ENCODE measurements around the gene MAST2.
A peak's percentile ranks its signal among the peaks of the same experiment; 100 is the strongest.
"Not testable (repeated sequence)": the region's sequence is repeated elsewhere in the genome, so short reads cannot be mapped to it uniquely, and the experiment has no call there.

DNA sequence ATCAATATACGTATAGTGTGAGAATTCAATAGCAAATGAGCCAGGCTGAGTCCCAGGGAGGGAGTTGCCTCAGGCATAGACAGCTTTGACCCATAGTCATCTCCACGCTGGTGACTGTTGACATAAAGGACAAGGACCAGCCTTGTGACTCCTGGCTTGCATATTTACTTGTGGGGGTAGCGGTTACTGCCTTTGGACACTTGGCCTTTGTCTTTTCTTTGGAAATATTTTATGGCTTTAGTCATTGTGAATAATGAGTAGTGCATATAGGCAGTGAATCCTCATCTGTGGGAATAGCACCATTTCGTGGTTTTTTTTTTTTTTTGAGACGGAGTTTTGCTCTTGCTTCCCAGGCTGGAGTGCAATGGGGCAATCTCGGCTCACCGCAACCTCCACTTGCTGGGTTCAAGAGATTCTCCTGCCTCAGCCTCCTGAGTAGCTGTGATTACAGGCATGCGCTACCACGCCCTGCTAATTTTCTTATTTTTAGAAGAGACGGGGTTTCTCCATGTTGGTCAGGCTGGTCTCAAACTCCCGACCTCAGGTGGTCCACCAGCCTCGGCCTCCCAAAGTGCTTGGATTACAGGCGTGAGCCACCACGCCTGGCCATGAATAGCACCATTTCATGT lies 68.9 kb downstream of the MAST2 start:
- not testable (repeated sequence) for TF ChIP-seq CTCF (IDR thresholded peaks at IDR 0.05); SIN3A (IDR thresholded peaks at IDR 0.05; ENCODE audit: borderline replicate concordance, insufficient read depth, low read depth, low read length)
- TF ChIP-seq, protein P1, sequence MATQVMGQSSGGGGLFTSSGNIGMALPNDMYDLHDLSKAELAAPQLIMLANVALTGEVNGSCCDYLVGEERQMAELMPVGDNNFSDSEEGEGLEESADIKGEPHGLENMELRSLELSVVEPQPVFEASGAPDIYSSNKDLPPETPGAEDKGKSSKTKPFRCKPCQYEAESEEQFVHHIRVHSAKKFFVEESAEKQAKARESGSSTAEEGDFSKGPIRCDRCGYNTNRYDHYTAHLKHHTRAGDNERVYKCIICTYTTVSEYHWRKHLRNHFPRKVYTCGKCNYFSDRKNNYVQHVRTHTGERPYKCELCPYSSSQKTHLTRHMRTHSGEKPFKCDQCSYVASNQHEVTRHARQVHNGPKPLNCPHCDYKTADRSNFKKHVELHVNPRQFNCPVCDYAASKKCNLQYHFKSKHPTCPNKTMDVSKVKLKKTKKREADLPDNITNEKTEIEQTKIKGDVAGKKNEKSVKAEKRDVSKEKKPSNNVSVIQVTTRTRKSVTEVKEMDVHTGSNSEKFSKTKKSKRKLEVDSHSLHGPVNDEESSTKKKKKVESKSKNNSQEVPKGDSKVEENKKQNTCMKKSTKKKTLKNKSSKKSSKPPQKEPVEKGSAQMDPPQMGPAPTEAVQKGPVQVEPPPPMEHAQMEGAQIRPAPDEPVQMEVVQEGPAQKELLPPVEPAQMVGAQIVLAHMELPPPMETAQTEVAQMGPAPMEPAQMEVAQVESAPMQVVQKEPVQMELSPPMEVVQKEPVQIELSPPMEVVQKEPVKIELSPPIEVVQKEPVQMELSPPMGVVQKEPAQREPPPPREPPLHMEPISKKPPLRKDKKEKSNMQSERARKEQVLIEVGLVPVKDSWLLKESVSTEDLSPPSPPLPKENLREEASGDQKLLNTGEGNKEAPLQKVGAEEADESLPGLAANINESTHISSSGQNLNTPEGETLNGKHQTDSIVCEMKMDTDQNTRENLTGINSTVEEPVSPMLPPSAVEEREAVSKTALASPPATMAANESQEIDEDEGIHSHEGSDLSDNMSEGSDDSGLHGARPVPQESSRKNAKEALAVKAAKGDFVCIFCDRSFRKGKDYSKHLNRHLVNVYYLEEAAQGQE (IDR thresholded peaks at IDR 0.05; ENCODE audit: insufficient read depth in 1 of 2, low read depth in 2 of 2, low read length in 1 of 2): not testable (repeated sequence)
- TF ChIP-seq POLR2AphosphoS5 (IDR thresholded peaks at IDR 0.05; ENCODE audit: low read depth, low read length): 0 out of 2 replicates have a peak, but pooled peaks have one; percentile 35
